Colonic mucosa (tissue), 4 donors: ENCODE results near the gene PPP1CA. TPM values are rescaled to one million over a fixed set of nuclear protein-coding genes. Genes with fewer than 3 reads are reported as not detected.
A peak's percentile ranks its signal among the peaks of the same experiment; 100 is the strongest.

Experiments
- DNase-seq: peaks from one replicate; pipeline ENCODE4 v3.0.0-alpha.2; 2020
- H3K27ac ChIP-seq: fragments of 200-600 bp; one replicate; pipeline ENCODE4 v1.8.0; 2021
- H3K27me3 ChIP-seq: fragments of 200-600 bp; one replicate; pipeline ENCODE4 v1.8.0; 2021
- H3K36me3 ChIP-seq: fragments of 200-600 bp; one replicate; pipeline ENCODE4 v1.8.0; 2021
- H3K4me1 ChIP-seq: fragments of 200-600 bp; one replicate; pipeline ENCODE4 v1.8.0; 2021; ENCODE audit warnings: mild to moderate bottlenecking
- H3K4me3 ChIP-seq: fragments of 200-600 bp; one replicate; pipeline ENCODE4 v1.8.0; 2021
- H3K9ac ChIP-seq, 2 donors: one replicate each; pipeline ENCODE4 v1.7.0; 2013; ENCODE audit warnings: control low read depth in 2 of 2, low read depth in 2 of 2, low read length in 2 of 2
- H3K9me3 ChIP-seq: fragments of 200-600 bp; one replicate; pipeline ENCODE4 v1.8.0; 2021
- CTCF ChIP-seq: fragments of 200-600 bp; IDR thresholded peaks from one replicate; pipeline ENCODE4 v1.8.0; 2022; ENCODE audit warnings: antibody characterized with exemption, mild to moderate bottlenecking
- intact Hi-C: fragments of 100-400 bp; cut with DNase I; formaldehyde crosslinking; loops from one replicate; pipeline ENCODE4 v1.14.1; 2022
- total RNA-seq, 2 donors: library from RNA; stranded (reverse); fragmentation: NEBNext Ultra II Directional in 1 of 2; extraction: Animal tissue kit (Norgen Biotek cat#: 25700) in 1 of 2; gene quantifications; one replicate each; pipeline ENCODE4 v1.2.1, GENCODE V29; 2021
- donor health status: healthy.
- donor health status: DM: no; HTN: no; CAD: no.
- donor health status: DM: no; HTN: no; CAD: no.

Gene PPP1CA
- total RNA-seq, 2 donors from 2014 or later, result 242 to 280 TPM

GRCh38 chr11:67442504-67443404 lies 41.1 kb upstream of the PPP1CA start:
- H3K36me3 ChIP-seq, result no peaks in the 10 kb centered on the region
- peak overlapping the region; percentile 93 for H3K27ac ChIP-seq
- H3K4me3 ChIP-seq, result peak overlapping the region; percentile 98
- no peak for DNase-seq
- no peaks in the 10 kb centered on the region for H3K27me3 ChIP-seq
- H3K9ac ChIP-seq, result peak overlapping the region; percentile 87 to 97
- intact Hi-C loops, result no loop called here
- no peak for TF ChIP-seq CTCF
- no peaks in the 10 kb centered on the region for H3K9me3 ChIP-seq
- H3K4me1 ChIP-seq, result peaks cover 11% of the 10 kb centered on the region

- Histone ChIP-seq H3K27me3 (no peaks in the 10 kb centered on the region), H3K9me3 (no peaks in the 10 kb centered on the region), H3K4me3 (peak overlapping the region; percentile 98), H3K4me1 (peaks cover 11% of the 10 kb centered on the region), H3K9ac (peak overlapping the region in 1 of 2 donors; percentile 97), H3K36me3 (no peaks in the 10 kb centered on the region), H3K27ac (no peak overlapping the region)
- intact Hi-C loops, result no loop called here
- no peak for TF ChIP-seq CTCF
- no peak for DNase-seq
Observed at GRCh38 chr11:67441731-67442351, 40.2 kb upstream of the PPP1CA start.

- H3K9ac ChIP-seq, result no peak overlapping the region
- H3K27me3 ChIP-seq, result no peaks in the 10 kb centered on the region
- H3K9me3 ChIP-seq, result no peaks in the 10 kb centered on the region
- no peak for DNase-seq
- no peak overlapping the region for H3K4me3 ChIP-seq
- intact Hi-C loops, result no loop called here
- no peaks in the 10 kb centered on the region for H3K36me3 ChIP-seq
- no peak overlapping the region for H3K27ac ChIP-seq
- H3K4me1 ChIP-seq, result peaks cover 11% of the 10 kb centered on the region
- no peak for TF ChIP-seq CTCF
Observed at GRCh38 chr11:67441098-67441563, 39.5 kb upstream of the PPP1CA start.

- DNase-seq, result no peak
- peak overlapping the region; percentile 18 for H3K27ac ChIP-seq
Observed at GRCh38 chr11:67440229-67441097, 38.8 kb upstream of the PPP1CA start.

More at GRCh38 chr11:67440229-67441097, 38.8 kb upstream of the PPP1CA start:
- H3K9ac ChIP-seq, result peak overlapping the region in 1 of 2 donors; percentile 14
- intact Hi-C loops, result no loop called here
- H3K36me3 ChIP-seq, result no peaks in the 10 kb centered on the region
- H3K4me1 ChIP-seq, result peaks cover 11% of the 10 kb centered on the region
- H3K9me3 ChIP-seq, result no peaks in the 10 kb centered on the region
- H3K27me3 ChIP-seq, result no peaks in the 10 kb centered on the region
- TF ChIP-seq CTCF, result no peak
- H3K4me3 ChIP-seq, result no peak overlapping the region
